Epithelial cell of proximal tubule (primary cell): ENCODE measurements around the gene RHOH. TPM values are rescaled to one million over a fixed set of nuclear protein-coding genes. Genes with fewer than 3 reads are reported as not detected.
"Not testable (repeated sequence)": the region's sequence is repeated elsewhere in the genome, so short reads cannot be mapped to it uniquely, and the experiment has no call there.

Experiments used
- DNase-seq: peaks from one replicate; pipeline ENCODE4 v3.0.0-alpha.2; 2011; ENCODE audit warnings: low read depth
- H3K4me3 ChIP-seq: 2 replicates; pipeline ENCODE4 v1.5.1; 2011; ENCODE audit warnings: low read depth, mild to moderate bottlenecking, low read length
- CTCF ChIP-seq: conservative IDR thresholded peaks from 2 replicates; pipeline ENCODE4 v1.5.1; 2012; ENCODE audit warnings: low read depth, mild to moderate bottlenecking, low read length
- total RNA-seq: library from RNA; depleted of rRNA; stranded (reverse); fragments of >200 nt; gene quantifications from 2 replicates; pipeline ENCODE4 v1.2.3, GENCODE V29; 2015

RHOH gene
- total RNA-seq, 1 donor from 2014 or later: not detected

GRCh38 chr4:40294339-40294738 lies 97.5 kb downstream of the RHOH start:
- DNase-seq: no peak
- no peak for TF ChIP-seq CTCF
- no peak overlapping the region for H3K4me3 ChIP-seq

GRCh38 chr4:40295030-40295429 lies 98.2 kb downstream of the RHOH start:
- DNase-seq: not testable (repeated sequence)

GRCh38 chr4:40295572-40295971 lies 98.7 kb downstream of the RHOH start:
- no peak overlapping the region for H3K4me3 ChIP-seq
- TF ChIP-seq CTCF: no peak
- DNase-seq: no peak

More at GRCh38 chr4:40295030-40295429, 98.2 kb downstream of the RHOH start:
- H3K4me3 ChIP-seq: not testable (repeated sequence)

Other genes starting within 250 kb of the RHOH start
- 46.7 and 53.1 TPM in 2 replicates for gene PDS5A, start 219.1 kb upstream of the RHOH start, total RNA-seq
- gene N4BP2, start 140.2 kb upstream of the RHOH start, total RNA-seq: 5.1 and 5.8 TPM in 2 replicates
- gene CHRNA9, start 138.3 kb downstream of the RHOH start, total RNA-seq: not detected in 2 replicates